Glutamatergic neuron (in vitro differentiated cells): ENCODE measurements around the gene C2CD2. TPM values are rescaled to one million over a fixed set of nuclear protein-coding genes. Genes with fewer than 3 reads are reported as not detected.

Experiments
- DNase-seq: peaks from one replicate; pipeline ENCODE4 v3.0.0; 2022
- H3K27ac Mint-ChIP-seq: one replicate; pipeline ENCODE4 v1.8.0; 2020; ENCODE audit warnings: mild to moderate bottlenecking, mixed read lengths, inconsistent platforms; ENCODE audit not compliant: unreplicated experiment
- H3K27me3 Mint-ChIP-seq: one replicate; pipeline ENCODE4 v1.8.0; 2020; ENCODE audit warnings: mild to moderate bottlenecking, moderate library complexity, mixed read lengths, inconsistent platforms; ENCODE audit not compliant: unreplicated experiment
- H3K36me3 Mint-ChIP-seq: one replicate; pipeline ENCODE4 v1.8.0; 2020; ENCODE audit warnings: mild to moderate bottlenecking, mixed read lengths, inconsistent platforms; ENCODE audit not compliant: unreplicated experiment
- H3K4me1 Mint-ChIP-seq: one replicate; pipeline ENCODE4 v1.8.0; 2020; ENCODE audit warnings: mild to moderate bottlenecking, low read depth, mixed read lengths, inconsistent platforms; ENCODE audit not compliant: unreplicated experiment
- H3K4me3 Mint-ChIP-seq: one replicate; pipeline ENCODE4 v1.8.0; 2020; ENCODE audit warnings: mild to moderate bottlenecking, mixed read lengths, inconsistent platforms; ENCODE audit not compliant: unreplicated experiment
- H3K9me3 Mint-ChIP-seq: one replicate; pipeline ENCODE4 v1.8.0; 2020; ENCODE audit warnings: mild to moderate bottlenecking, moderate library complexity, mixed read lengths, inconsistent platforms; ENCODE audit not compliant: unreplicated experiment
- total RNA-seq: library from RNA; stranded (reverse); fragmentation: NEBNext Ultra II Directional; extraction: Animal tissue kit (Norgen Biotek cat#: 25700); gene quantifications from one replicate; pipeline ENCODE4 v1.2.1, GENCODE V29; 2021; ENCODE audit not compliant: unreplicated experiment
- TF ChIP-seq, protein P1 (sequence below): fragments of 200-600 bp; sonication (generic); IDR thresholded peaks from one replicate; pipeline ENCODE4 v1.5.0; 2021; ENCODE audit not compliant: partially characterized antibody, unreplicated experiment

Gene C2CD2
- total RNA-seq, 1 donor from 2014 or later: 0.78 TPM

DNA sequence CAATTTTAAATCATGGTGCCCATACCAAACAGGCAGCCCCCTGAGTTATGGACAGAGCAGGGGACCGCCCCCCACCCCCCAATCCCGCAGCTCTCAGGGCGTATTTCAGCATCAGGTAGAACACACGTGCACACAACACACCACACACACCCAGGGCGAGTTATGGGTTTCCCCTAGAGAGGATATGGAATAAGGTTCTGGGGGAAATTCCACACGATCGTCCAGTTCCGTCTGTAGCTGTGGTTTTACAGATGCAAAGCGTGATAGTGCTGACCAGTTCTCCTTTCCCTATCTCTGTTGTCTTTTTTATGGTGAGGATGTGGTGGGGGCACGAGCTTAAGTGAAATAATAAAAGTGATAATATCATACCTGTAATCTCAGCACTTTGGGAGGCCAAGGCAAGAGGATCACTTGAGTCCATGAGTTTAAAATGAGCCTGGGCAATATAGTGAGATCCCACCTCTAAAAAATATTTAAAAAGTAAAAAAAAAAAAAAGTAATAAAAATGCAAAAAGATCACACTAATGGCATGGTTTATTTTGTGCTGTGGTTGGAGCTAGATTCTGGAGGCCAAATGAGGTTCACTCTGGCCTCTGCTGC lies 25.1 kb downstream of the C2CD2 start:
- TF ChIP-seq, protein P1, sequence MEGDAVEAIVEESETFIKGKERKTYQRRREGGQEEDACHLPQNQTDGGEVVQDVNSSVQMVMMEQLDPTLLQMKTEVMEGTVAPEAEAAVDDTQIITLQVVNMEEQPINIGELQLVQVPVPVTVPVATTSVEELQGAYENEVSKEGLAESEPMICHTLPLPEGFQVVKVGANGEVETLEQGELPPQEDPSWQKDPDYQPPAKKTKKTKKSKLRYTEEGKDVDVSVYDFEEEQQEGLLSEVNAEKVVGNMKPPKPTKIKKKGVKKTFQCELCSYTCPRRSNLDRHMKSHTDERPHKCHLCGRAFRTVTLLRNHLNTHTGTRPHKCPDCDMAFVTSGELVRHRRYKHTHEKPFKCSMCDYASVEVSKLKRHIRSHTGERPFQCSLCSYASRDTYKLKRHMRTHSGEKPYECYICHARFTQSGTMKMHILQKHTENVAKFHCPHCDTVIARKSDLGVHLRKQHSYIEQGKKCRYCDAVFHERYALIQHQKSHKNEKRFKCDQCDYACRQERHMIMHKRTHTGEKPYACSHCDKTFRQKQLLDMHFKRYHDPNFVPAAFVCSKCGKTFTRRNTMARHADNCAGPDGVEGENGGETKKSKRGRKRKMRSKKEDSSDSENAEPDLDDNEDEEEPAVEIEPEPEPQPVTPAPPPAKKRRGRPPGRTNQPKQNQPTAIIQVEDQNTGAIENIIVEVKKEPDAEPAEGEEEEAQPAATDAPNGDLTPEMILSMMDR: no peak
- Mint-ChIP-seq H3K27me3 (peaks cover 2% of the 10 kb centered on the region), H3K36me3 (no peaks in the 10 kb centered on the region), H3K4me1 (peaks cover 2% of the 10 kb centered on the region), H3K27ac (no peak overlapping the region), H3K9me3 (no peaks in the 10 kb centered on the region), H3K4me3 (no peak overlapping the region)
- DNase-seq: no peak

DNA sequence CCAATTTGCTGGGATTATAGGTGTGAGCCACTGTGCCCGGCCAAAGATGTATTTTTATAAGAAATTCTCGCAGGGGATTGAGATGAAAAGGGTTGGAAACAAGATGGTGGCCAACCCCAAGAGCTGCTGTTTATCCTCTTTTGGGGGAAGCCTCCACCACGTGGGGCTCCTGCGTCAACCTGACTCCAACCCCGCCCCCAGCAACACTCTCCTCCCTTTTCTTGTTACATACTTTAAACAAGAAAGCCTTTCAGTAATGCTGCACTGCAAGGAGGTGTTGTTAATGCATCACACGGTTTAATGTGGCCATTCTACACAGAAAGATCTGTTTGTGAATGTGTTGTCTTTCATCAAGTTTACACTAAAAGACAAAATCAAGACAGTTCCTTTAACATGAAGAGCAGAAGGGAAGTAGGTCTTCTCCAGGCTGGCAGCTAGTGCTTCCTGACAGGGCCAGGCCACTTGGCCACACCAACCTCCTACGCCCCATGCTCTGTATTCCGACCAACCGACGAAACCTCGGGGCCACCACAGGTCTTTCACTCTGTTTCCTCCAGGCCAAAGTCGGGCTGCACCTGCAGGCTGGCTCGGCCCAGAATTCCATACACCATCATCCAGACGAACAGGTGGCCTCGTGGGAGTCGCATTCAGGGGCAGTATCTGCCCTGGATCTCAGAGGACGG lies 25.9 kb downstream of the C2CD2 start:
- Mint-ChIP-seq H3K36me3 (no peaks in the 10 kb centered on the region), H3K27ac (no peak overlapping the region), H3K4me3 (no peak overlapping the region), H3K9me3 (no peaks in the 10 kb centered on the region), H3K4me1 (peaks cover 2% of the 10 kb centered on the region), H3K27me3 (peaks cover 2% of the 10 kb centered on the region)
- TF ChIP-seq, protein P1: no peak
- no peak for DNase-seq

DNA sequence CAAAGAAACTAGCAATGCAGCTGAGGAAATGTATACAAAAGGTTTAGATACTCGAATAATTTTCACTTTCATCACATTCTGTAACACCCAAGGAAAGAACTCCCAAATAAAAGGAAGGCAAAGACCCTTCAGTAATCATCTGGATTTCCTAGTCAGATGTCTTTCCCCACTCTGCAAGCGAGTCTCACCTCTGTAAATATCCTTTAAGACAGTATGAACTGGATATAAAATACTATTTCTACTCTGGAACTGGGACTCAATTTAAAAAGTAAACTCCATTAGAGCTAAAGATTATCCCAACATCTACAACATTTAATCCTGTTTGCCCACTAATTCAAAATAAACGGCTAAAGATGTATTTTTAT lies 27.0 kb downstream of the C2CD2 start:
- peaks cover 2% of the 10 kb centered on the region for H3K4me1 Mint-ChIP-seq

DNA sequence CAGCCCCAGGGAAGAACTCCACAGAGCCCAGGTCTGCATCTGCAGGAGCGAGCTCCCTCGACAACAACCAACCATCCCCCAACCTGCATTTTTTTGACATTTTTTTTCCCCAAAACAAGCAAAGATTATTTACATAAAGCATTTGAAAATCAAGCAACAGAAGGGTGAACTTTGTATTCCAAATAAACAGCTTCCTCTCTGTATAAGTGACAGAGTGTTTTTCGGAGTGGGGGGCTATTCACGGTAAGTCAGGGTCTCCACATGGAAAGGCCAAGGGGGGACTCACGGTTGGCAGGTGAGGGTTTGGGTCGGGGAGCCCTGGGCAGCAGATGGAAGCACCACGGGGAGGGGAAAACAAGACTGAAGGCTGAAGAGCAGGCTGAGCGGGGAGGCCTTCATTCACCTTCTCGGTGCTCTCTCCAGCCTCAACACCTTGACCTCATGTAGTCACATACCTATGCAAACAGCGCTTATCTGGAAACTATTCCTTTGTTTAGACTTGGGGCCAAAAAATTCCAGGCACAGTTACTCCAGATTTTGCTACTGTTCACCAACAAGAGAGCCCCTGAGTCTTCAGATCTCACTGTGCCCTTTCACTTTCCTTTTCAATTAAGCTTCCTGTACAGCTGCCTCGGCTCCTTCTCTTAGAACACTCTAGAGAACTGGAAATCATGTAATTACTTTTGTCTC lies 27.6 kb downstream of the C2CD2 start:
- H3K36me3 Mint-ChIP-seq: no peaks in the 10 kb centered on the region
- no peaks in the 10 kb centered on the region for H3K9me3 Mint-ChIP-seq
- TF ChIP-seq, protein P1: no peak
- no peak for DNase-seq
- H3K4me3 Mint-ChIP-seq: no peak overlapping the region
- H3K27me3 Mint-ChIP-seq: peaks cover 2% of the 10 kb centered on the region
- H3K27ac Mint-ChIP-seq: no peak overlapping the region
- H3K4me1 Mint-ChIP-seq: peaks cover 2% of the 10 kb centered on the region

More for the DNA sequence above, 27.0 kb downstream of the C2CD2 start:
- Mint-ChIP-seq H3K9me3 (no peaks in the 10 kb centered on the region), H3K4me3 (no peak overlapping the region), H3K36me3 (no peaks in the 10 kb centered on the region), H3K27ac (no peak overlapping the region), H3K27me3 (peaks cover 2% of the 10 kb centered on the region)
- TF ChIP-seq, protein P1: no peak
- no peak for DNase-seq

DNA sequence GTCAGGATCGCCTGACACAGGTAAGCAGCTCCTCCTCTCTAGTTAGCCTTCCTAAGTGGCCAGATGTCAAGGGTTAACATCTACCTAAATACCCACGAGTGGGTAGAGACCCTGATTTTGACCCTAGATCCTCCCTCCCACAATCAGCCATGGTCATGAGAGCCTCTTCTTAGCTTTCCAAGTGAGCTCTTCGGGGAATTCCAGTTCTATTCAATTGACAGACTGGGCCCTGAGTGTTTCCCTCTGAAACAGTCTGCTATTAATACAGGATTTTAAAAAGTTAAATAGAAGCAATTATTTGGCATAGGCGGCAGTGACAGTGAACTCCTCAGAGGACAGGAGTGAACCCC lies 28.1 kb downstream of the C2CD2 start:
- Mint-ChIP-seq H3K9me3 (no peaks in the 10 kb centered on the region), H3K36me3 (no peaks in the 10 kb centered on the region), H3K4me3 (no peak overlapping the region), H3K4me1 (peaks cover 3% of the 10 kb centered on the region), H3K27ac (no peak overlapping the region), H3K27me3 (peaks cover 2% of the 10 kb centered on the region)
- no peak for DNase-seq
- TF ChIP-seq, protein P1: no peak
